GM12878 (cell line): Measurements from ENCODE around the gene ATF6. TPM values are rescaled to one million over a fixed set of nuclear protein-coding genes. Genes with fewer than 3 reads are reported as not detected.

ENCODE experiments used
- ATAC-seq: fragments of 200-7000 bp; cut with Tn5 transposase; 3 replicates; pipeline ENCODE4 v1.9.1; 2020; ENCODE audit warnings: mild to moderate bottlenecking, moderate library complexity
- BruUV-seq: library from RNA; stranded (reverse); fragments of 400-500 nt; replicated peaks from 2 replicates; lab custom pipeline; 2021; lab: Mats Ljungman, UMichigan
- CTCF ChIA-PET: fragments of 300-600 bp; sonication (Branson Sonifier 250); formaldehyde crosslinking; extraction: SDS; loops from one replicate; lab custom pipeline; 2021; ENCODE audit warnings: inconsistent platforms; lab: Yijun Ruan, JAX
- POLR2A ChIA-PET: fragments of 350-600 bp; formaldehyde crosslinking; extraction: SDS; loops from one replicate; lab custom pipeline; 2021; ENCODE audit warnings: inconsistent platforms; lab: Charles Lee
- RAD21 ChIA-PET: fragments of 300-600 bp; sonication (Branson Sonifier 250); formaldehyde crosslinking; loops from one replicate; lab custom pipeline; 2023; ENCODE audit warnings: antibody characterized with exemption; ENCODE audit not compliant: unreplicated experiment; lab: Charles Lee
- SMC1A ChIA-PET: fragments of 300-600 bp; sonication (Branson Sonifier 250); formaldehyde crosslinking; loops from one replicate; lab custom pipeline; 2023; ENCODE audit not compliant: unreplicated experiment, uncharacterized antibody; lab: Charles Lee
- DNase-seq: peaks from one replicate; pipeline ENCODE4 v3.0.0-alpha.2; 2011; ENCODE audit warnings: low read depth, low spot score
- FAIRE-seq: peaks from 3 replicates; lab custom pipeline; 2011; peaks lifted over from hg19 to GRCh38; lab: Jason Lieb, UNC
- H2AFZ ChIP-seq: 2 replicates; pipeline ENCODE4 v1.6.0; 2011; ENCODE audit warnings: low read depth, low read length, control low read depth; ENCODE audit not compliant: control insufficient read depth
- H3K27ac ChIP-seq: 2 replicates; pipeline ENCODE4 v1.5.1; 2011; ENCODE audit warnings: control low read depth; ENCODE audit not compliant: control insufficient read depth, insufficient read depth
- H3K27me3 ChIP-seq, 2 experiments: replicated peaks in 1 of 2; 2 replicates each; pipeline versions ENCODE4 v1.6.0 to v1.6.1; 2011; ENCODE audit warnings: low read length in 1 of 2; ENCODE audit not compliant: control insufficient read depth in 2 of 2, insufficient read depth in 2 of 2
- H3K36me3 ChIP-seq, 2 experiments: 2 replicates each; pipeline ENCODE4 v1.5.1; 2011; ENCODE audit warnings: low read length in 1 of 2; ENCODE audit not compliant: control insufficient read depth in 2 of 2, insufficient read depth in 2 of 2
- H3K4me1 ChIP-seq: 2 replicates; pipeline ENCODE4 v1.6.1; 2011; ENCODE audit warnings: mild to moderate bottlenecking, low read length, moderate library complexity, mixed read lengths; ENCODE audit not compliant: control insufficient read depth, insufficient read depth
- H3K4me2 ChIP-seq: 2 replicates; pipeline ENCODE4 v1.6.0; 2011; ENCODE audit warnings: control low read depth; ENCODE audit not compliant: control insufficient read depth, insufficient read depth
- H3K4me3 ChIP-seq: fragments of 200-600 bp; sonication (generic); 2 replicates; pipeline ENCODE4 v1.5.1; 2016
- H3K79me2 ChIP-seq: 2 replicates; pipeline ENCODE4 v1.6.0; 2011; ENCODE audit warnings: low read length; ENCODE audit not compliant: control insufficient read depth, insufficient read depth
- H3K9ac ChIP-seq: 2 replicates; pipeline ENCODE4 v1.8.0; 2011; ENCODE audit warnings: low read length, control low read depth, mixed read lengths; ENCODE audit not compliant: control insufficient read depth, insufficient read depth
- H3K9me3 ChIP-seq: replicated peaks from 3 replicates; pipeline ENCODE4 v1.5.1; 2011; ENCODE audit warnings: mild to moderate bottlenecking, low read length; ENCODE audit not compliant: control insufficient read depth, insufficient read depth
- H4K20me1 ChIP-seq: 2 replicates; pipeline ENCODE4 v1.6.0; 2011; ENCODE audit not compliant: control insufficient read depth, insufficient read depth
- ATF3 ChIP-seq: IDR thresholded peaks from 2 replicates; pipeline ENCODE4 v1.6.1; 2011; ENCODE audit warnings: low read depth, mild to moderate bottlenecking, low read length, moderate library complexity, borderline replicate concordance; ENCODE audit errors: extremely low read depth
- CBX3 ChIP-seq: fragments of 200-600 bp; sonication (generic); IDR thresholded peaks from 2 replicates; pipeline ENCODE4 v1.6.1; 2016; ENCODE audit warnings: low read depth, borderline replicate concordance
- CEBPB ChIP-seq, 2 experiments: fragments of 150-350 bp in 1 of 2; IDR thresholded peaks; 2 replicates each; pipeline ENCODE4 v1.6.1; 2012 to 2014; ENCODE audit warnings: low read depth in 2 of 2, low read length in 2 of 2, borderline replicate concordance in 1 of 2, inconsistent platforms in 1 of 2
- EZH2 ChIP-seq: IDR thresholded peaks from 2 replicates; pipeline ENCODE4 v1.6.1; 2012; ENCODE audit warnings: low read depth, mild to moderate bottlenecking, control low read depth, inconsistent platforms, low read length, borderline replicate concordance; ENCODE audit not compliant: control insufficient read depth
- FOS ChIP-seq: IDR thresholded peaks from 3 replicates; pipeline ENCODE4 v1.6.1; 2011; ENCODE audit warnings: borderline replicate concordance; ENCODE audit not compliant: insufficient read length; ENCODE audit errors: extremely low read depth
- NR2C2 ChIP-seq: IDR thresholded peaks from 2 replicates; pipeline ENCODE4 v1.6.1; 2011; ENCODE audit warnings: borderline replicate concordance, low read depth; ENCODE audit not compliant: control insufficient read depth, insufficient read length
- NR2F1 ChIP-seq: fragments of 450-650 bp; conservative IDR thresholded peaks from 2 replicates; pipeline ENCODE4 v1.6.1; 2017; ENCODE audit warnings: mild to moderate bottlenecking
- SIX5 ChIP-seq: IDR thresholded peaks from 2 replicates; pipeline ENCODE4 v1.6.1; 2011; ENCODE audit warnings: mild to moderate bottlenecking, low read depth, low read length, moderate library complexity; ENCODE audit not compliant: severe bottlenecking
- STAT1 ChIP-seq: fragments of 450-650 bp; conservative IDR thresholded peaks from 2 replicates; pipeline ENCODE4 v1.6.1; 2014; ENCODE audit warnings: antibody characterized with exemption, mild to moderate bottlenecking
- STAT3 ChIP-seq: IDR thresholded peaks from 2 replicates; pipeline ENCODE4 v1.6.1; 2011; ENCODE audit warnings: low read depth, low read length, improper control_type of control experiment
- ZNF384 ChIP-seq: IDR thresholded peaks from 2 replicates; pipeline ENCODE4 v1.6.1; 2012; ENCODE audit warnings: low read depth, mild to moderate bottlenecking, low read length, improper control_type of control experiment, borderline replicate concordance
- WGBS: methylation state at CpG from one replicate; pipeline ENCODE4 v1.1.6; 2016; ENCODE audit warnings: low lambda C conversion rate; ENCODE audit not compliant: insufficient replicate concordance, insufficient coverage; ENCODE audit errors: missing lambda C conversion rate; 5-methylcytosine and 5-hydroxymethylcytosine counted together
- in situ Hi-C: fragments of 300-500 bp; cut with MboI; formaldehyde crosslinking; loops from 9 replicates; pipeline ENCODE4 v1.14.3; 2018; ENCODE audit warnings: mixed read lengths
- intact Hi-C: fragments of 100-400 bp; cut with micrococcal nuclease; formaldehyde crosslinking; loops from one replicate; pipeline ENCODE4 v1.14.2; 2022; ENCODE audit not compliant: unreplicated experiment
- polyA plus RNA-seq, 11 experiments: library from polyadenylated mRNA; depleted of rRNA in 4 of 11; unstranded in 6 of 11; stranded (reverse) in 5 of 11; fragments of >200 nt; fragmentation: Nextera tagmentation in 4 of 11; fragmentation: Illumina TruSeq in 1 of 11; extraction: Ambion mirVana in 4 of 11; extraction: Trizol in 1 of 11; gene quantifications; 1 replicate in 1 of 11; 2 replicates in 10 of 11; pipeline versions ENCODE4 v1.2.1 to v1.2.3, GENCODE V29; 2011 to 2016; ENCODE audit warnings: inconsistent platforms in 2 of 11, missing spikeins in 2 of 11, low read depth in 1 of 11
- total RNA-seq, 4 experiments: library from RNA; depleted of rRNA in 3 of 4; stranded (reverse); fragments of >200 nt in 3 of 4; fragmentation: Illumina TruSeq in 1 of 4; extraction: Trizol in 1 of 4; gene quantifications; 2 replicates each; pipeline versions ENCODE4 v1.2.1 to v1.2.3, GENCODE V29; 2013 to 2021
- TF ChIP-seq, protein P1 (sequence below): fragments of 450-650 bp; IDR thresholded peaks from 2 replicates; pipeline ENCODE4 v1.6.1; 2018; ENCODE audit warnings: mild to moderate bottlenecking, low read depth, moderate library complexity; ENCODE audit not compliant: partially characterized antibody

Gene ATF6
- total and polyA plus RNA-seq, 10 of the 15 experiments (the other 5 are each of a cell fraction or from before 2014, with no cell fraction given) = 7.8 to 24.3 (median 14.7) TPM

DNA sequence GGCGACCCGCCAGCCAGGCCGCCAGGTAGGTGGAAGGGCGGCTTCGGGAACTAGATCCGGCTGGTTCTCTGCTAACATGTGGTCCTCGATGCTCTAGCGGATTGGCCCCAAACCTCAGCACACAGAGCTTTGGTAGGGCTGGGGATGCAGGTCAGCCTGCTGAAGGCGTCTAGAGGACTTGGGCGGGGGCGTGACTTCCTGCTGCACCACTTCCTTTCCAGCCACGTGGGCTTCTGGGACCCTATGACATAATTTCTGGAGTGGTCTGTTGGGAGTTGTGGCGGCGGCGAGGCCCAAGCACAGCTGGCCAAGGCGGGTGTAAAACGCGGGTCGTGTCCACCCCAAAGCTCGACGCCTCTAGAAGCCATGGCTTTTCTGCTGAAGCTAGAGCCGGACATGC is 124.5 kb downstream of the ATF6 start:
- TF ChIP-seq STAT3 = no peak
- TF ChIP-seq SIX5 = no peak
- TF ChIP-seq FOS = no peak
- TF ChIP-seq ATF3 = no peak
- no peak for TF ChIP-seq ZNF384
- TF ChIP-seq STAT1 = no peak
- in situ Hi-C loops = no loop called here
- Histone ChIP-seq H4K20me1 (no peaks in the 10 kb centered on the region), H3K79me2 (no peaks in the 10 kb centered on the region), H2AFZ (no peak overlapping the region), H3K36me3 (peaks cover 2 to 20% of the 10 kb centered on the region in 2 experiments; a peak in 3 of 4 replicates), H3K9ac (no peak overlapping the region), H3K4me1 (no peaks in the 10 kb centered on the region), H3K27me3 (no peaks in the 10 kb centered on the region), H3K27ac (no peak overlapping the region), H3K9me3 (no peaks in the 10 kb centered on the region), H3K4me3 (no peak overlapping the region), H3K4me2 (no peak overlapping the region)
- ChIA-PET SMC1A (no interaction called here), RAD21 (no interaction called here), CTCF (no interaction called here), POLR2A (no interaction called here)
- intact Hi-C loops = no loop called here
- no peak for DNase-seq
- no peak for ATAC-seq
- WGBS = 95% methylated on average over 22 of the region's 22 CpGs
- no TSS peak for BruUV-seq
- FAIRE-seq = no peak

DNA sequence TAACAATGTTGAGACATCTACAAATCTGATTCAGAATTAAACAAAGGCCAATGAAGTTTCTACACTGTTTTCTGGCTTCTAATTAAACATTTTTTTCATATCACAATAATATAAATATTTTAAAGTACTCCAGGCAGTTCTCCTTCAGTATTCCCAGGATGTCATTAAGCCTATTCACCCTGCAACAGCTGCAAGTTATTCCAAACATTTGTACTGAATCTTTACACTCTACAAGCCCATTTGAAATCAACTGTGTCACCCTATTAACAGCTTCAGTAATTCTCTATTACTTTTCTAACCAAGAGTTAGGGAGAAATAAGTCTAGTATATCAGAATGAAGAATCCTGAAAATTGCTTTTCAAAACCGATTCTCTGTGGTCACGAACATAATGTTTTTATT is 133.0 kb downstream of the ATF6 start:
- no peak overlapping the region for H3K27ac ChIP-seq
- no peaks in the 10 kb centered on the region for H3K36me3 ChIP-seq
- no peak overlapping the region for H3K4me2 ChIP-seq
- POLR2A ChIA-PET = no interaction called here
- intact Hi-C loops = no loop called here
- no peaks in the 10 kb centered on the region for H3K27me3 ChIP-seq
- no peak overlapping the region for H3K9ac ChIP-seq
- in situ Hi-C loops = no loop called here
- H3K79me2 ChIP-seq = no peaks in the 10 kb centered on the region
- H3K9me3 ChIP-seq = no peaks in the 10 kb centered on the region
- no peak overlapping the region for H2AFZ ChIP-seq
- H3K4me1 ChIP-seq = no peaks in the 10 kb centered on the region
- H4K20me1 ChIP-seq = no peaks in the 10 kb centered on the region
- H3K4me3 ChIP-seq = no peak overlapping the region
- RAD21 ChIA-PET = no interaction called here
- WGBS = 86% methylated on average over 2 of the region's 2 CpGs
- no peak for FAIRE-seq
- ATAC-seq = no peak
- no TSS peak for BruUV-seq
- DNase-seq = no peak
- CTCF ChIA-PET = no interaction called here
- SMC1A ChIA-PET = interaction anchor here (1.1 to 1.3 kb wide), 2 partner anchors 14 to 17 kb away, joined by 3 to 4 read pairs; no protein-coding TSS in a partner anchor
- TF ChIP-seq NR2F1 (no peak), NR2C2 (no peak), EZH2 (no peak), CBX3 (no peak), CEBPB (IDR thresholded peaks at IDR 0.05; ENCODE audit: borderline replicate concordance in 1 of 2, low read depth in 2 of 2, low read length in 2 of 2) (no peak)
- TF ChIP-seq, protein P1, sequence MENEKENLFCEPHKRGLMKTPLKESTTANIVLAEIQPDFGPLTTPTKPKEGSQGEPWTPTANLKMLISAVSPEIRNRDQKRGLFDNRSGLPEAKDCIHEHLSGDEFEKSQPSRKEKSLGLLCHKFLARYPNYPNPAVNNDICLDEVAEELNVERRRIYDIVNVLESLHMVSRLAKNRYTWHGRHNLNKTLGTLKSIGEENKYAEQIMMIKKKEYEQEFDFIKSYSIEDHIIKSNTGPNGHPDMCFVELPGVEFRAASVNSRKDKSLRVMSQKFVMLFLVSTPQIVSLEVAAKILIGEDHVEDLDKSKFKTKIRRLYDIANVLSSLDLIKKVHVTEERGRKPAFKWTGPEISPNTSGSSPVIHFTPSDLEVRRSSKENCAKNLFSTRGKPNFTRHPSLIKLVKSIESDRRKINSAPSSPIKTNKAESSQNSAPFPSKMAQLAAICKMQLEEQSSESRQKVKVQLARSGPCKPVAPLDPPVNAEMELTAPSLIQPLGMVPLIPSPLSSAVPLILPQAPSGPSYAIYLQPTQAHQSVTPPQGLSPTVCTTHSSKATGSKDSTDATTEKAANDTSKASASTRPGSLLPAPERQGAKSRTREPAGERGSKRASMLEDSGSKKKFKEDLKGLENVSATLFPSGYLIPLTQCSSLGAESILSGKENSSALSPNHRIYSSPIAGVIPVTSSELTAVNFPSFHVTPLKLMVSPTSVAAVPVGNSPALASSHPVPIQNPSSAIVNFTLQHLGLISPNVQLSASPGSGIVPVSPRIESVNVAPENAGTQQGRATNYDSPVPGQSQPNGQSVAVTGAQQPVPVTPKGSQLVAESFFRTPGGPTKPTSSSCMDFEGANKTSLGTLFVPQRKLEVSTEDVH = no peak
